ENCODE measurements around the gene MAP3K10.
"Not testable (repeated sequence)": the region's sequence is repeated elsewhere in the genome, so short reads cannot be mapped to it uniquely, and the experiment has no call there.

The MAP3K10 gene

DNA sequence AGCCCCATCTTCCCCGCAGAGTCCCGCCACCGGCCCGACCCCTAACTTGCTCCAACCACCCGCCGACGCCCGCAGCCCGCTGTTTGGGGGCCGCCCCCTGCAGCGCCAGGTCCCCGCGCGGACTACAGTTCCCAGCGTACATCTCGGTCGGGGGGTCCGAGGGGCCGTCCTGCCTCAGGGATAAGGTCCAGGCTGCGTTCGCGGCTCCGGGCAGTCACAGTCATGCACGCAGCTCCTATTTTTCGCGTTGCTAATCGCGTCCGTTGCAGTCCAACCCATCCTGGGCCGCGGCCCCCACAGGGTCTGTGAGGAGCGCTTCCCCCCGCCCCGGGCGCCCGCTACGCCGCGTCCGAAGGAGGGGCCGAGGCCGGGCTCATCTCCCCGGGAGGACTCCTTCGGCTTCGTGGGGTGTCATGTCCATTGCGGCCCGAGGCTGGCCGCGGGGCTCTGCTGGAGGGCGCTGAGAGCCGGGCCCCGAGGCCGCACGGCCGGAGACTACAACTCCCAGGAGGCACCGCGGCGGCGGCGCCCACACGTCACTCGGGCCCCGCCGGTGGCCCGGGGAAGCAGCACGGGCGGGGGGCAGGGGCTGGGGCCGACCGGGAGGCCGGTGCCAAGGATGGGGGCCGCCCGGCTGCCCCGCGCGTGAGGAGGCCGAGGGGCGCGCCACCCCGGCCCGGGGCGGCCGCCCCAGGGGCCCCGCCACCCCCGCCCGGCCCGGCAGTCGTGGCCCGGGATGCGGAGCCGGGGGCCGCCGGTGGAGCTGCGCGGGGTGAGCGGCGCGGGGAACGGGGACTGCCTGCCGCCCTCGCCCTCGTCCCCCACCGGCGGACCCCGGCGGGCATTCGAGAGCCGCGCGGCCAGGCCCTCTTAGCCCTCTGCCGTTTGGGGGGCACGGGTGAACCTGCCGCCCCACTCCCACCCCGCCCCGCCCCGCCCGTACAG is at the start of gene MAP3K10:
TSS of gene MAP3K10 (plus strand) at position 536 of the 945 bp plus-strand sequence. CDS start 606 bp downstream, outside the sequence.
- DNase-seq (ENCODE audit: low read depth in 1 of 2, low spot score in 1 of 2), result peak; percentile 37 to 68

DNA sequence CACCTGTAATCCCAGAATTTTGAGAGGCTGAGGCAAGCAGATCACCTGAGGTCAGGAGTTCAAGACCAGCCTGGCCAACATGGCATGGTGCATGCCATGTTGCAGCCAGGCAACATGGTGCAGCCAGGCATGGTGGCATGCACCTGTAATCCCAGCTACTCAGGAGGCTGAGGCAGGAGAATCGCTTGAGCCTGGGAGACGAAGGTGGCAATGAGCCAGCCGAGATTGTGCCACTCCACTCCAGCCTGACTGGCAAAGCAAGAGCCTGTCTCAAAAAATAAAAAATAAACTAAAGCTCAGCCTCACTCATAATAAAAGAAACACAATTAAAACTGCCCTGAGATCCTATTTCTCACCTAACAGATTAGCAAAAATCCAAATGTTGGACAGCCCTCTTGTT is 49.7 kb upstream of the MAP3K10 start:
- DNase-seq (ENCODE audit: low read depth in 1 of 2, low spot score in 1 of 2), result no peak

DNA sequence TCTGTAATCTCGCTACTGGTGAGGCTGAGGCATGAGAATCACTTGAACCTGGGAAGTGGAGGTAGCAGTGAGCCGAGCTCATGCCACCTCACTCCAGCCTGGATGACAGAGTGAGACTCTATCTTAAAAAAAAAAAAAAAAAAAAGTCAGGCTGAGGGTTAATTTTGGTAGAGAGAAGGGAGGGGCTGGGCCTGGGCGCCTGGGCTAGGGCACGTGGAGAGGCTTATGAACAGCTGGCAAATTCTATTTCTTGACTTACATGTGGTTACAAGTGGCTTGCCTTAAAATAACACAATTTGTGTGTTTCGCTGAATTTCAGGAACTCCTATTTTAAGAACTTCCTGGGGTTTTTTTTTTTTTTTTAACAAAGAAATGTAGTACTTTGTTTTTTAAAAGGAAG is 47.6 kb upstream of the MAP3K10 start:
- no peak for DNase-seq (ENCODE audit: low read depth in 1 of 2, low spot score in 1 of 2)

DNA sequence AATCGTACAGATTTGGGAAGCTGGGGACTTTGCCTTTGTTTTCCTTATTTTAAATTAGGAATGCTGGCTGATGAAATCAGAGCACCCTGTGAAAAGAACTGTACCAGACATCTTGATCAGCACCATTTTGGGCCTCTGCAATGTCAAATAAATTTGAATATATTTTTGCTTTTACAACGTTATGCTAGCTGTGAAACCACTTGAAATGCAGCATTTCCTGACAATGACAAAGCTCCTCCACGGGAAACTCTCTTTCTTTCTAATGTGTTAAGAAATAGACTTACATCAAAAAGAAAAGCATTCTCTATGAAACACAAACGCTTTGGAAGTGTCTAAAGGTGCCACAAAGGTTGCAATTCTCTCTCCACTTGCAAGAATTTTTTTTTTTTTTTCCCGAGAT is 47.1 kb upstream of the MAP3K10 start:
- DNase-seq (ENCODE audit: low read depth in 1 of 2, low spot score in 1 of 2), result no peak

DNA sequence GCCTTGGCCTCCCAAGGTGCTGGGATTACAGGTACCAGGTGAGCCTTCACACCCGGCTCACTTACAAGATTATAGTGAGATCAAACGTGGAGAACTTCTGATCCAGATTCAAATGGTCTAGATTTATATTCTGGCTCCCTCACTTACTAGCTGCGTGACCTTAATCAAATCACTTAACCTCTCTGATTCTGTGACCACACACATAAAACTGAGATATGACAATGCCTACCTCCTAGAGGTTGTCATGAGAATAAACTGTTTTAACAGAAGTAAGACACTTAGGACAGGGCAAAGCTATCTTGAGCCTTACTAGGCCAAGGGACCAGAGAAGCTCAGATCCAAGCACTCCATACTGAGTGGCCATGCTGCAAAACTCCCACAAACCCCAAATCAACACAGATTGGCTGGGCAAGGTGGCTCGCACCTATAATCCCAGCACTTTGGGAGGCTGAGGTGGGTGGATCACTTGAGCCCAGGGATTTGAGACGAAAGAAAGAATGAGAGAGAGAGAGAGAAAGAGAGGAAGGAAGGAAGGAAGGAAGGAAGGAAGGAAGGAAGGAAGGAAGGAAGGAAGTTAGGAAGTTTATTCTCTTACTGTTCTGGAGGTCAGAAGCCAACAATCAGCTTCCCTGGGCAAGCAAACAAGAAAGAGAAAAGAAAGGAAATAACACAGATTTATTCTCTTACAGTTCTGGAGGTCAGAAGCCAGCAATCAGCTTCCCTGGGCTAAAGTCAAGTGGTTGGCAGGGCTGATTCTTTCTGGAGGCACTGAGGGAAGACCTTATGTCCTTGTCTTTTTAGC is 46.1 kb upstream of the MAP3K10 start:
- DNase-seq (ENCODE audit: low read depth in 1 of 2, low spot score in 1 of 2), result no peak

DNA sequence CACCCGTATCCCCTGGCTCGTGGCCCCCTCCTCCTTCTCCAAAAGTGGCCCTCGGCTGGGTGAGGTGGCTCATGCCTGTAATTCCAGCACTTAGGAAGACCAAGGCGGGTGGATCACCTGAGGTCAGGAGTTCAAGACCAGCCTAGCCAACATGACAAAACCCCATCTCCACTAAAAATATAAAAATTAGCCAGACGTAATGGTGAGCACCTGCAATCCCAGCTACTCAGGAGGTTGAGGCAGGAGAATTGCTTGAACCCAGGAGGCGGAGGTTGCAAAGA is 45.5 kb upstream of the MAP3K10 start:
- not testable (repeated sequence) for DNase-seq (ENCODE audit: low read depth in 1 of 2, low spot score in 1 of 2)

DNA sequence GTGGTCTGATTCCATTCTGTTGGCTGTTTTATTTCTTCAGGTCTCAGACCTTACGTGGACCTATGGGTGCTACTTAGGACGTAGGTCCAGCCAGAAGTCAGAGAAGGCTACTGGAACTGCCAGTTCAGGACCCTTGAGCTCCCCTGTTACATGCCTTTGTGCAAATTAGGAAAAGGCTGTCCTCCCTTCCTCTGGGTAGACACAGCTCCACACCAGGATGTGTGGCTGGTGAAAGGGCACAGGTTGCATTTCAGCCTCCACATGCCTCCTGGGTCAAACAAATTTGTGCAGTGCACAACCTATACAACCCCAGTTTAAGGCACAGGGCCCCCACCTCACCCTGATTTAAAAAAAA is 43.9 kb upstream of the MAP3K10 start:
- DNase-seq (ENCODE audit: low read depth in 1 of 2, low spot score in 1 of 2), result no peak

DNA sequence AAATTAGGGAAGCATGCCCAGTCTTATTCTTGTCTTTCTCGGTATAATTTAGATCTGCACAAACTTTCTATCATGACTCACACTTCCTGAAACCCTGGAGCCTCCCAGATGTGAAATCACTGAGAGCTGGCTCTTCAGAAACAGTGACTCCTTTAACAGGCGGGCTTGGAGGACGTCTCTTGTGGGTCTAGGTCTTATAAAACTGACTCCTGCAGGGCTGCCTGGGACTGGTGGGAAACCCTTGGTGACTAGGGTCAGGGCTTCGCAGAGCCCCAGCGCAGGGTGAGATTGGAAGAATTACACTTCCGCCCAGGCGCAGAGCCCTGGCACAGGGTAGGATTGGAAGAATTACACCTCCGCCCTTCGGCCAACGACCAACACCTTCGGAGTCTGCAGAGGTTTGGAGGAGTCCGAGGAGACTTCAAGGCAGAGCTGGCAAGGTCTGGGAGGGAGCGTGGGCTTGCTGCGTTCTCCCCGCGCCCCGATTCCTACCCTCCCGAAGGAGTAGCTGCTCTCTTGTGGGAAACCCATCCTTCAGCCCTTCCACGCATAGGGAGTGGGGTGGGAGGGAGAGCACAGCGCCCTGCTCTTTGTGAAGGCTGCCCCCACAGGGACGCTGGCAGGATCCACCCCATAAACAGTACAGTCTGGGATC is 43.4 kb upstream of the MAP3K10 start:
- DNase-seq (ENCODE audit: low read depth in 1 of 2, low spot score in 1 of 2), result no peak

DNA sequence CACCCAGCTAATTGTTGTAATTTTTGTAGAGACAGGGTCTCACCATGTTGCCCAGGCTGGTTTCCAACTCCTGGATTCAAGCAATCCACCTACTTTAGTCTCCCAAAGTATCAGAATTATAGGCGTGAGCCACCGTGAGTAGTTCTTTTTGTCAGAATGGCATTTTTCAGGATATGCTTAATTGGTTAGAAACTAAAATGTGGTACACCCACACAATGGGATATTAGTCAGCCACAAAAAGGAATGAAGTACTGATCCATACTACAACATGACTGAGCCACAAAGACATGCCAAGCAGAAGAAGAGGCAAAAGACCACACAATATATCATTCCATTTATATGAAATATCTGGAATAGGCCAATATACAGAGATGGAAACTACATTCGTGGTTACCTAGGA is 41.7 kb upstream of the MAP3K10 start:
- DNase-seq (ENCODE audit: low read depth in 1 of 2, low spot score in 1 of 2), result no peak

DNA sequence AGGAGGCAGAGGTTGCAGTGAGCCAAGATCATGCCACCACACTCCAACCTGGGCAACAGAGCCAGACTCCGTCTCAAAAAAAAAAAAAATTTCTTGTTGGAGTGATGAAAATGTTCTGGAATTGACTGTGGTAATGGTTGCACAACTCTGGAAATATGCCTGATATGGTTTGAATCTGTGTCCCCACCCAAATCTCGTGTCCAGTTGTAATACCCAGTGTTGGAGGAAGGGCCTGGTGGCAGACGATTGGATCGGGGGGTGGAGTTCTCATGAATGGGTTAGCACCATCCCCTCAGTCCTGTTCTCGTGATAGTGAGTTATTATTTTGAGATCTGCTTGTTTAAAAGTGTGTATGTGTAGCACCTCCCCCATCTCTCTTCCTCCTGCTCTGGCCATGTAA is 41.1 kb upstream of the MAP3K10 start:
- DNase-seq (ENCODE audit: low read depth in 1 of 2, low spot score in 1 of 2), result no peak

DNA sequence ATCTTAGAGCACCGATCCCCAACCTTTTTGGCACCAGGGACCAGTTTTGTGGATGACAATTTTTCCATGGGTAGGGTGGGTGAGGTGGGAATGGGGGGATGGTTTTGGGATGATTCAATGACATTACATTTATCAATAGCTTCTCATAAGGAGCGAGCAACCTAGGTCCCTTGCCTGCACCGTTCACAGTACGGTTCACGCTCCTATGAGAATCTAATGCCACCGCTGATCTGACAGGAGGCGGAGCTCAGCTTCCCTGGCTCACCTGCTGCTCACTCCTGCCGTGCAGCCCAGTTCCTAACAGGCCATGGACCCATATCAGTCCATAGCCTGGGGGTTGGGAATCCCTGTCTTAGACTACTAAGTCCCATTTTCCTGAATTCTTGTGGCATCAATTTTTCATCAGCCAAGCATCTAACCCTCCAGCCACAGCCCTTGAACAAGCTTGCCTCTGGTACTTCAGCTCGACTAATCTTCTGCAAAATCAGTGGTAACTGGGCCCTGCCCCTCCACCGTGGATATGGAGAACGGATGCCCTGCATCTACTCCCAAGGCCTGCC is 37.0 kb upstream of the MAP3K10 start:
- DNase-seq (ENCODE audit: low read depth in 1 of 2, low spot score in 1 of 2), result no peak

DNA sequence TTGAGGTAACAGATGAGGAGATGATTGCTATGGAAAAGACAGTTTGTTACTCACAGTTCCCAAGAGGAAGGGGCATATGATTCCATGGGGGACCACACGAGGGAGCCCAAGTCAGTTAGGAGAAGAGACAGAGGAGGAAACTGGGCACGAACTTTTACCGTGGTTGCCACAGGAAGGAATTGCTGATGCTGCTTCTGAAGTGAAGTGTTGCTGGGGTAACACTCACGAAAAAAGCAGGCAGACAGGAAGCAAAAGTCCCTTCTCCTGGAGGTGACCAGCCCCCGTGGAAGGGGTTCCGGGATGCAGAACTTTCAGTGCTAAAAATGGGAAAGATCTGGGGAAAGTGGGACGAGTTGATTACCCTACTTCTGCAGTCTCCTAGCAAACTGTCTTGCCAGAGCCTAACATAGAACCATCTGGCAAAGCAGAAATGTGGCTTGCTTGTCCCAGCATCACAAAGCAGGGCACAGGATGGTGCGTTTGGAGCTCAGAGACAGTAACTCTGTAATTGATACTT is 35.4 kb upstream of the MAP3K10 start:
- DNase-seq (ENCODE audit: low read depth in 1 of 2, low spot score in 1 of 2), result no peak

DNA sequence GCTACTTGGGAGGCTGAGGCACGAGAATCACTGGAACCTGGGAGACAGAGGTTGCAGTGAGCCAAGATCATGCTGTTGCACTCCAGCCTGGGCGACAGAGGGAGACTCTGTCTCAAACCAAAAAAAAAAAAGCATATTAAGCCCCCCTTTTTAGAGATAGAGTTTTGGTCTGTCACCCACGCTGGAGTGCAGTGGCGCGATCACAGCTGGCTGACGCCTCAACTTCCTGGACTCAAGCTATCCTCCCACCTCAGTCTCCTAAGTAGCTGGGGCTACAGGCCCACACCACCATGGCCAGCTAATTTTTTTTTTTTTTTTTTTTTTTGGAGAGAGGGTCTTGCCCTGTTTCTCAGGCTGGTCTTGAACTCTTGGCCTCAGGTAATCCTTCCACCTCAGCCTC is 34.2 kb upstream of the MAP3K10 start:
- DNase-seq (ENCODE audit: low read depth in 1 of 2, low spot score in 1 of 2), result no peak

DNA sequence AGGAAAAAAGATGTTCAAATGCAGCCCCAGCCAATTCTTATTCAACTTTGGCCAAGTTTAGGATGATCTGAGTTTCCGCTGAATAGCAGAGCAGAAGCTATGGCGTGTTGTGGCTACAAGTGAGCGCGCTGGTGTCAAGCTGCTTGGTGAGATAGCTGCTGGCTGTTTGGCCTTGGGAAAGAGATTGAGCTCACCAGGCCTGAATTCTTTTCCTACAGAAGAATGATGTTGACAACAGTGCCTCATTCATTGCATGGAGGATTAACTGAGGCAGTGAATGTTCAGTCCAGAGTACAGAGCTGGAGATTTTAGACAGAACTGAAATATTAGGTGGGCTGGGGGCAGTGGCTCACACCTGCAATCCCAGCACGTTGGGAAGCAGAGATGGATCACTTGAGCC is 31.5 kb upstream of the MAP3K10 start:
- DNase-seq (ENCODE audit: low read depth in 1 of 2, low spot score in 1 of 2), result no peak

DNA sequence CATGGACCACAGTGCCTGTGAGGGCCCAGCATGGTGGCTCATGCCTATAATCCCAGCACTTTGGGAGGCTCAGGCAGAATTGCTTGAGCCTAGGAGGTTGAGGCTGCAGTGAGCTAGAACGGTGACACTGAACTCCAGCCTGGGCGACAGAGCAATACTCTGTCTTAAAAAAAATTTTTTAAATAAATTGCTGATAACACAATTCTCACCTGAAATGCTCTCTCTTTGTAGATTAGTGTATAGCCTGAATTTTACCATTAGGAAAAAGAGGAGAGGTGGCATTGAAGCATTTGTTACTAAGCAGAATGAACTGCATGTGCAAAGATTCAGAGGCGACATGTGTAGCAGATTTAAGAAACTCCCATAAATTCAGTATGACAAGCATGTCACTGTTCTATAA is 29.1 kb upstream of the MAP3K10 start:
- DNase-seq (ENCODE audit: low read depth in 1 of 2, low spot score in 1 of 2), result no peak

DNA sequence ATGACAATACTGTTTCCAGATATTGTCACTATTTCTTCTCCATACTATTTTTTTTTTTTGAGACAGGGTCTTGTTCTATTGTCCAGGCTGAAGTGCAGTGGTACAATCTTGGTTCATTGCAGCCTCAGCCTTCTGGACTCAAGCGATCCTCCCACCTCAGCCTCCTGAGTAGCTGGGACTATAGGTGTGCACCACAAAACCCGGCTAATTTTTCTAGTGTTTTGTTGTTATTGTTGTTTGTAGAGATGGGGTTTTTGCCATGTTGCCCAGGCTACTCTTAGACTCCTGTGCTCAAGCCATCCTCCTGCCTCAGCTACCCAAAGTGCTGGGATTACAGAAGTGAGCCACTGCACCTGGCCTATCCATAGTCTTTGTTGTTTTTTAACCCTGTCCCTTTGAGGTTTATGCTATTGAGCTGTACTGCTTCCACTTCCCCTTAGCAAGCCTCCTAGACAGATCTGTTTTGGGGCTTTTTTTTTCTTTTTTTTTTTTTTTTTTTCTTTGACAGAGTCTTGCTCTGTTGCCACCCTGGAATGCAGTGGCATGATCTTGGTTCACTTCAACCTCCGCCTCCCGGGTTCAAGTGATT is 27.6 kb upstream of the MAP3K10 start:
- DNase-seq (ENCODE audit: low read depth in 1 of 2, low spot score in 1 of 2), result no peak

DNA sequence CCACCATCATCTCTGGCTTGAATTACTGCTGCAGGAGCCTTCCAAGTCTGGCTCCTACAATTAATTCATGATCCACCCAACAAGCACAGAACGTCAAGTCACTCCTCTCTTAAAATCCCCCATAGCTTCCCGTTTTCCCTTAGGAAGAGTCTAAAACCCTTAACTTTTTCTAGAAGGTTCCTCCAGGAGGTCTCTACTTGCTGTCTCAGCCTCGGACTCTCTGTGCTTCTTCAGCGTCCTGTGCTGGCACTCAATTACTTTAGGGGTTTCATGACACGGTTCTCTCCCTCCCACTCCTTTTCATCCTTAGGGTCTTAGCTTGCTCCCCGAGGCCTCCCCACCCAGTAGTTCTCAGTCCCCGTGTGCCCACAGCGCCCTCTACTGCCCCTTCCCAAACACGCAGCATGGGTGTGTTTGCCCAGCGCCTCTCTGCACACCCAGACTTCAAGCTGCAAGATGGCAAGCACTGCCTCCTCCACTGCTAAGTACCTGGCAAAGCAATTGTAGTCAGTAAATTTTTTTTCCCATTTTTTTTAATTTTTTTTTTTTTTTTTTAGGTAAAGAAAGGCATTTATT is 25.8 kb upstream of the MAP3K10 start:
- DNase-seq (ENCODE audit: low read depth in 1 of 2, low spot score in 1 of 2), result peak; percentile 16 to 48

DNA sequence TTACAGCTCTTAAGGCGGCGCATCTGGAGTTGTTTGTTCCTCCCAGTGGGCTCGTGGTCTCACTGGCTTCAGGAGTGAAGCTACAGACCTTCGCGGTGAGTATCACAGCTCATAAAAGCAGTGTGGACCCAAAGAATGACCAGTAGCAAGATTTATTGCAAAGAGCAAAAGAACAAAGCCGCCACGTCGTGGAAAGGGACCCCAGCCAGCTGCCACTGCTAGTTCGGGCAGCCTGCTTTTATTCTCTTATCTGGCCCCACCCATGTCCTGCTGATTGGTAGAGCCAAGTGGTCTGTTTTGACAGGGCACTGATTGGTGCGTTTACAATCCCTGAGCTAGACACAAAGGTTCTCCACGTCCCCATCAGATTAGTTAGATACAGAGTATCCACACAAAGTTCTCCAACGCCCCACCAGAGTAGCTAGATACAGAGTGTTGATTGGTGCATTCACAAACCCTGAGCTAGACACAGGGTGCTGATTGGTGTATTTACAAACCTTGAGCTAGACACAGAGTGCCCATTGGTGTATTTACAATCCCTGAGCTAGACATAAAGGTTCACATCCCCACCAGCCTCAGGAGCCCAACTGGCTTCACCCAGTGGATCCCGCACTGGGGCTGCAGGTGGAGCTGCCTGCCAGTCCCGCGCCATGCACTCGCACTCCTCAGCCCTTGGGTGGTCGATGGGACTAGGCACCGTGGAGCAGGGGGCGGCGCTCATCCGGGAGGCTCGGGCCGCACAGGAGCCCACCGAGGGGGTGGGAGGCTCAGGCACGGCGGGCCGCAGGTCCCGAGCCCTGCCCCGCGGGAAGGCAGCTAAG is 21.5 kb upstream of the MAP3K10 start:
- not testable (repeated sequence) for DNase-seq (ENCODE audit: low read depth in 1 of 2, low spot score in 1 of 2)

DNA sequence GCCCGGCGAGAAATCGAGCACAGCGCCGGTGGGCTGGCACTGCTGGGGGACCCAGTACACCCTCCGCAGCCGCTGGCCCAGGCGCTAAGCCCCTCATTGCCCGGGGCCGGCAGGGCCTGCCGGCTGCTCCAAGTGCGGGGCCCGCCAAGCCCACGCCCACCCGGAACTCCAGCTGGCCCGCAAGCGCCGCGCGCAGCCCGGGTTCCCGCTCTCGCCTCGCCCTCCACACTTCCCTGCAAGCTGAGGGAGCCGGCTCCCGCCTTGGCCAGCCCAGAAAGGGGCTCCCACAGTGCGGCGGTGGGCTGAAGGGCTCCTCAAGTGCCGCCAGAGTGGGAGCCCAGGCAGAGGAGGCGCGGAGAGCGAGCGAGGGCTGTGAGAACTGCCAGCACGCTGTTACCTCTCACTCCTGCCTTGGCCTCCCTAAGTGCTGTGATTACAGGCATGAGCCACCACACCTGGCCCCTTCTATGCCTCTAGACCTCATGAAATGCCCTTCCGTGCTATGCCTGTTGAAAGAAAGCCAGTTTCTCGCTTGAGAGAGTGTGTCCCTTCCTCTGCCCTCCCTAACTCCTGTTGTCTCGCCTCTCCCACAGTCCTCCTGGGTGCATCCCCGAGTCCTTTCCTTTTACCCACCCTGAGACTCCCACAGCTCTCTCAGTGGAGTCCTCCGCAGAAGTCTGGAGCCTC is 20.8 kb upstream of the MAP3K10 start:
- DNase-seq (ENCODE audit: low read depth in 1 of 2, low spot score in 1 of 2), result not testable (repeated sequence)

All from stimulated activated CD4-positive, alpha-beta T cell treated with anti-CD3 and anti-CD28 coated beads, Interleukin-15, amount 100 ng/mL, for 1 hour (primary cell).